Mucosa of gallbladder (tissue), 1 donor: ENCODE measurements around the gene HK1. TPM values are rescaled to one million over a fixed set of nuclear protein-coding genes. Genes with fewer than 3 reads are reported as not detected.

Experiments
- DNase-seq: peaks from one replicate; pipeline ENCODE4 v3.0.0-alpha.2; 2020; ENCODE audit warnings: low spot score
- total RNA-seq: library from RNA; stranded (reverse); gene quantifications from one replicate; pipeline ENCODE4 v1.2.1, GENCODE V29; 2021
- donor health status: DM: no; HTN: no; CAD: no.

HK1 gene
- total RNA-seq, 1 donor from 2014 or later, result 70.7 TPM

- DNase-seq, result no peak
These were observed 140.9 kb downstream of the HK1 start for GRCh38 chr10:69419096-69419743.

GRCh38 chr10:69419744-69420126, 141.4 kb downstream of the HK1 start:
- no peak for DNase-seq

- DNase-seq, result peak; percentile 80
These were observed 143.5 kb downstream of the HK1 start for GRCh38 chr10:69421611-69422308.

GRCh38 chr10:69422676-69423075, 144.4 kb downstream of the HK1 start:
- DNase-seq, result no peak

- DNase-seq, result no peak
These were observed 146.7 kb downstream of the HK1 start for GRCh38 chr10:69425041-69425440.

- peak; percentile 78 for DNase-seq
These were observed 147.4 kb downstream of the HK1 start for GRCh38 chr10:69425511-69426298.

GRCh38 chr10:69426376-69426727, 148.1 kb downstream of the HK1 start:
- peak; percentile 48 for DNase-seq

GRCh38 chr10:69428165-69428564, 149.9 kb downstream of the HK1 start:
- no peak for DNase-seq

GRCh38 chr10:69434169-69434568, 155.9 kb downstream of the HK1 start:
- no peak for DNase-seq

GRCh38 chr10:69434926-69435325, 156.6 kb downstream of the HK1 start:
- DNase-seq, result no peak

GRCh38 chr10:69435966-69436520, 157.7 kb downstream of the HK1 start:
- no peak for DNase-seq

- no peak for DNase-seq
These were observed 159.3 kb downstream of the HK1 start for GRCh38 chr10:69437321-69438259.

- no peak for DNase-seq
These were observed 160.4 kb downstream of the HK1 start for GRCh38 chr10:69438536-69439349.

- DNase-seq, result no peak
These were observed 161.0 kb downstream of the HK1 start for GRCh38 chr10:69439350-69439739.

GRCh38 chr10:69439813-69440506, 161.7 kb downstream of the HK1 start:
- no peak for DNase-seq

- no peak for DNase-seq
These were observed 165.1 kb downstream of the HK1 start for GRCh38 chr10:69443354-69443753.

GRCh38 chr10:69445041-69445440, 166.7 kb downstream of the HK1 start:
- no peak for DNase-seq

- DNase-seq, result no peak
These were observed 167.9 kb downstream of the HK1 start for GRCh38 chr10:69446229-69446628.

GRCh38 chr10:69446650-69447151, 168.4 kb downstream of the HK1 start:
- DNase-seq, result peak; percentile 55

GRCh38 chr10:69449841-69450240, 171.5 kb downstream of the HK1 start:
- peak; percentile 42 for DNase-seq
